Lower lobe of right lung (tissue), 2 donors: ENCODE data around the gene IL5RA. TPM values are rescaled to one million over a fixed set of nuclear protein-coding genes. Genes with fewer than 3 reads are reported as not detected.

Experiments
- ATAC-seq, 2 donors: fragments of 200-7000 bp; cut with Tn5 transposase; one replicate each; pipeline ENCODE4 v1.9.1; 2020 to 2022; ENCODE audit warnings: mild to moderate bottlenecking in 2 of 2, moderate library complexity in 2 of 2
- DNase-seq: peaks from one replicate; pipeline ENCODE4 v3.0.0-alpha.2; 2020
- H3K27ac ChIP-seq: fragments of 200-600 bp; one replicate; pipeline ENCODE4 v1.8.0; 2022
- H3K27me3 ChIP-seq: fragments of 200-600 bp; one replicate; pipeline ENCODE4 v1.8.0; 2022; ENCODE audit warnings: low read depth
- H3K36me3 ChIP-seq: fragments of 200-600 bp; one replicate; pipeline ENCODE4 v1.8.0; 2022; ENCODE audit warnings: mild to moderate bottlenecking
- H3K4me1 ChIP-seq: fragments of 200-600 bp; one replicate; pipeline ENCODE4 v1.8.0; 2022
- H3K4me3 ChIP-seq: fragments of 200-600 bp; one replicate; pipeline ENCODE4 v1.8.0; 2022; ENCODE audit warnings: mild to moderate bottlenecking
- H3K9me3 ChIP-seq: fragments of 200-600 bp; one replicate; pipeline ENCODE4 v1.8.0; 2022
- intact Hi-C: fragments of 100-400 bp; cut with DNase I; formaldehyde crosslinking; loops from one replicate; pipeline ENCODE4 v1.11.0; 2022
- total RNA-seq: library from RNA; stranded (reverse); fragmentation: NEBNext Ultra II Directional; extraction: Animal tissue kit (Norgen Biotek cat#: 25700); gene quantifications from one replicate; pipeline ENCODE4 v1.2.1, GENCODE V29; 2021
- TF ChIP-seq, protein P1 (sequence below): fragments of 200-600 bp; IDR thresholded peaks from one replicate; pipeline ENCODE4 v1.8.0; 2022; ENCODE audit warnings: antibody characterized with exemption, mild to moderate bottlenecking
- donor health status: DM: no; HTN: yes; CAD: no; lungs with severe emphysema.

IL5RA gene
- total RNA-seq, 1 donor from 2014 or later = 5.6 TPM

DNA sequence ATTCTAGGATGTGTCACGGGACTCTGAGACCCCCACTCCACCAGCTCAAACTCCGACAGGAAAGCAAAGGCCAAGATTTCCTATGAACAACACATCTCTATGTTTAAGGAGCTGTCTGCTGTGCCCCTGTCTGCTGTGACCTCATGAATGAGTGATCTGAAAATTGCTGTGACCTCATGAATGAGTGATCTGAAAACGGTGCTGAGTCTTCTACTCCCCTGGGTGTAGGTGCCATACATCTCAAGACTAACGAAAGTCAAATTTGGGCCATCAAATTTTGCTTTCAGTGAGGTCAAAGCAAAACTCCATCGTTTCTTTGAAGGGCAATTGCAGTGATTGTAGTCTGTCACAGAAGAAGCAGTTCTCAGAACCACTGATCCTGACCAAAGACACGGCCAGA lies 24.4 kb downstream of the IL5RA start:
- TF ChIP-seq, protein P1, sequence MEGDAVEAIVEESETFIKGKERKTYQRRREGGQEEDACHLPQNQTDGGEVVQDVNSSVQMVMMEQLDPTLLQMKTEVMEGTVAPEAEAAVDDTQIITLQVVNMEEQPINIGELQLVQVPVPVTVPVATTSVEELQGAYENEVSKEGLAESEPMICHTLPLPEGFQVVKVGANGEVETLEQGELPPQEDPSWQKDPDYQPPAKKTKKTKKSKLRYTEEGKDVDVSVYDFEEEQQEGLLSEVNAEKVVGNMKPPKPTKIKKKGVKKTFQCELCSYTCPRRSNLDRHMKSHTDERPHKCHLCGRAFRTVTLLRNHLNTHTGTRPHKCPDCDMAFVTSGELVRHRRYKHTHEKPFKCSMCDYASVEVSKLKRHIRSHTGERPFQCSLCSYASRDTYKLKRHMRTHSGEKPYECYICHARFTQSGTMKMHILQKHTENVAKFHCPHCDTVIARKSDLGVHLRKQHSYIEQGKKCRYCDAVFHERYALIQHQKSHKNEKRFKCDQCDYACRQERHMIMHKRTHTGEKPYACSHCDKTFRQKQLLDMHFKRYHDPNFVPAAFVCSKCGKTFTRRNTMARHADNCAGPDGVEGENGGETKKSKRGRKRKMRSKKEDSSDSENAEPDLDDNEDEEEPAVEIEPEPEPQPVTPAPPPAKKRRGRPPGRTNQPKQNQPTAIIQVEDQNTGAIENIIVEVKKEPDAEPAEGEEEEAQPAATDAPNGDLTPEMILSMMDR = no peak
- Histone ChIP-seq H3K36me3 (no peaks in the 10 kb centered on the region), H3K27ac (no peak overlapping the region), H3K27me3 (no peaks in the 10 kb centered on the region), H3K9me3 (no peaks in the 10 kb centered on the region), H3K4me3 (no peak overlapping the region), H3K4me1 (no peaks in the 10 kb centered on the region)
- intact Hi-C loops = no loop called here
- DNase-seq = no peak
- ATAC-seq = no peak

DNA sequence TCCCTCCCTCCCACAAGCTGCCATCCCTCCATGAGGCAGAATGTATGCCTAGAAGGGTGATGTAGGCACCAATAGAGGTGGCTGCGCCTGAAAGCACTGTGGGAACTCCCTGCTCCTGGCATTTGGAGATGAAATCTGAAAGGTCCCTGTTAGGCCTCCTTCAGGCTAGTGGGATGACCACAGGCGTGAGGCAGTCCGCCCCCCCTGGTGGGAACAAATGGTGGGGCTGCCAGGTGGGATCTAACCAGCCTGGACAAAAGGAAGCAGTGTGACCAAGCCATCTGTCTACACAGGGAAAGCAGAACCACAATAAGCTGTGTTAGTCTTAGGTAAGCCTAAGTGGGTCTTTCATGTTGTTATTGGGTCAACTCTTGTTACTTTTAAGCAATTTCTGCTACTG lies 25.3 kb downstream of the IL5RA start:
- Histone ChIP-seq H3K9me3 (no peaks in the 10 kb centered on the region), H3K27me3 (no peaks in the 10 kb centered on the region), H3K27ac (no peak overlapping the region), H3K4me1 (no peaks in the 10 kb centered on the region), H3K4me3 (no peak overlapping the region), H3K36me3 (no peaks in the 10 kb centered on the region)
- DNase-seq = no peak
- ATAC-seq = no peak
- intact Hi-C loops = no loop called here
- TF ChIP-seq, protein P1 = no peak

DNA sequence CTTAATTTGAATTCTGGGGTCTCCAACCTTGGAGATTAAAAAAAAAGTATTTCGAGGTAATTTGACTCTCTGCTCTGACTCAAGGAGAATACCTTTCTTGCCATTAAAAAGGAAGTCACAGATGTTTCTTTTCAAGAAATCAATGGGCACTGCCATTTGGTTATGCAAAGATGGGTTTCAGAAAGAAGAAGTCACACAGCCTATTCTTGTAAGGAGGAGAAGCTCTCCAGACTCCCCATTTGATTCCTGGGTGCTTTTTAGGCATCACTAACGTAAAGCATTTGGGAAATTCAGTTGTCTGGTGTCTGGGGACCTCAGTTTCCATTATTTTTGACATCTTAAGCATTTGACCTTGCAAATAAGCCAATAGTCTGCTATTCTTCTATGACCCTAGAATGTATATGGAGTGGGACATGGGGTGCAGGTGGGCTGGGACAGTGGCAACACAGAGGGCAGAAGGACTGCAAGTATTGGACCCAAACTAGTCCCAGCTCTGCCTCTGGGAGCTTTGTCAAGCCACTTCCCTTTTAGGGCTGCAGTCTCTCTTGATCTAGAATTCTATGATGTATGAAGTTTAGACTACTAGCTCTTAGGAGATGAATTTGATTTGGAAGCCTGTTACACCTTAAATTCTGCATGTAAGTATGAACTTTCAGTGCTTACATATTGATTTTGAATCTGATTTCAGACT lies 27.8 kb downstream of the IL5RA start:
- H3K27me3 ChIP-seq = no peaks in the 10 kb centered on the region
- H3K4me1 ChIP-seq = no peaks in the 10 kb centered on the region
- H3K4me3 ChIP-seq = no peak overlapping the region
- no peak for DNase-seq
- intact Hi-C loops = no loop called here
- H3K9me3 ChIP-seq = no peaks in the 10 kb centered on the region
- ATAC-seq = no peak
- no peaks in the 10 kb centered on the region for H3K36me3 ChIP-seq
- TF ChIP-seq, protein P1 = no peak
- H3K27ac ChIP-seq = no peak overlapping the region

DNA sequence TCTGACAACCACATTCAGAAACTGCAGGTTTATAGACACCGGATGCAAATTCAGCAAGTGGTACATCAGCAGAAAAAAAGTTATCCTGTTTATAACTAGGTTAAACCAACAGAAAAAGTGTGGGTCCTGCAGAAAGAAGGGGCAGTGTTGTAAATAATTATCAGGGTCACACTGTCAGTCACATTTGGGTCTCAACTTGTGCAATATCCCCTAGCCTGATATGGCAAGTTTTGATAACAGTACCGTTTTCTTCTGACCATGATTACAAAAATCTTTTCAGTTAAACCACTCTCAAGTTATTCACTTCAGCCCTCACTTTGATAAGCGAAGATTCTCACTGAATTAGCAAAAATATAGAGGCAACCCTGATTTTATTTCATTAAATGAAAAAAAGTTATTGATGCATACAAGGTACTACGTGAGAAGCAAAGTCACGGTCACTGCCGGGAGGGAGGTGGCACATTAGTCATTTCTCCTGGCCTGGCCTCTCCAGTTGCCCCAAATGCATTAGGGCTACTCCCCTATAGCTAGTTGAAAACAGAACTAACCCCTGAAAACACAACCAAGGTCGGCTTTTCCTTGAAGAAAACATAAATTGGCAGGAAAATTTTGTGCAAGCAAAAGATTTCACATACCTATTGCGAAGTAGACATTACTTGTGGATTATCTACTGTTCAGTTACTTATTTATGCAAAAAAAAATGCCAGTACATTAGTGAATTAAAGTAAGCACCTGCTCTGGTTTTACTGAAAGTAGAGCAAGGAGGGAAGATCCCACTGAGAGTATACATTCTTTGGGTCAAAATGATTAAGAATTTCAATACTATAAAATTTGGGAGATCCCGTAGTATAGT lies 28.6 kb downstream of the IL5RA start:
- no peaks in the 10 kb centered on the region for H3K27me3 ChIP-seq
- ATAC-seq (no peak), DNase-seq (no peak)
- no peaks in the 10 kb centered on the region for H3K36me3 ChIP-seq
- H3K9me3 ChIP-seq = no peaks in the 10 kb centered on the region
- no peak overlapping the region for H3K4me3 ChIP-seq
- TF ChIP-seq, protein P1 = no peak
- intact Hi-C loops = no loop called here
- H3K4me1 ChIP-seq = no peaks in the 10 kb centered on the region
- no peak overlapping the region for H3K27ac ChIP-seq

DNA sequence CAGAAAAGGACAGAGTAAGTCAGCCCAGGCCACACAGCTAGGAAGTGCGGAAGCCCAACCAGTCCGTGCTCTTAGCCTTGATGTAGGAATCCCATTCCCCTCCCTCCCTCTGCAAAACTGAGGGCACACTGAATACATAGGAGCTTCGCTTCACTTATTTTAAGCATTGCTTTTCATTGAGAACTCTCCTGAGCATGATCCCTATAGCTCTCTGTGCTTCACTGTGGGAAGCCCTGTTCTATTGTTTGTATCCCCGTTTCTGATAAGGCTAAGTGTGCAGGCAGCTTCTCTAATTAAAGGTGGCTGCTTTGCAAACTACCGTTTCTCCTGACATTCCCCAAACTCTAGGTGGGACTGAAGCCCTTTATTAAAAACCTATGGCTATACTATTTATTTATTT lies 29.9 kb downstream of the IL5RA start:
- Histone ChIP-seq H3K27me3 (no peaks in the 10 kb centered on the region), H3K4me3 (no peak overlapping the region), H3K9me3 (no peaks in the 10 kb centered on the region), H3K36me3 (no peaks in the 10 kb centered on the region), H3K27ac (no peak overlapping the region), H3K4me1 (no peaks in the 10 kb centered on the region)
- DNase-seq = no peak
- intact Hi-C loops = no loop called here
- TF ChIP-seq, protein P1 = no peak
- no peak for ATAC-seq
